ENCODE measurements around the gene NRG2.

DNA sequence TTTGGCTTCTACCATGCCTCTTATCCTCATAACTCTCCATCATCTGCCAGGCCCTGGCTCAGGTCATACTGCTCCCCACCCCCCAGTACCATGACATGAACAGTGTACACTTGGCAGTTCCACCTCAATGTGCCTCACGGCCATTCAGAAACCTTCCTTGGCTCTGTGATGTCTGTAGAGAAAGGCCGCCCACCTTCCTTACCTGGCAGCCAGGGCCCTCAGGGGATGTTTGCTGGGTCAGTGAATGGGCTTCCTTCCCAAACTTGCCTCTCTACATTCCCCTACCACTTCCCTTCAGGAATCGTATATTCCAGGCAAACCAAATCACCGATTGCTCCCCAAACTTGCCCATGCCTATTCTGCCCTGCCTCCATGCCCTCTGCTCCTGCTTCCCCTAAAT is 146.4 kb downstream of the NRG2 start:
- TF ChIP-seq, protein P1, sequence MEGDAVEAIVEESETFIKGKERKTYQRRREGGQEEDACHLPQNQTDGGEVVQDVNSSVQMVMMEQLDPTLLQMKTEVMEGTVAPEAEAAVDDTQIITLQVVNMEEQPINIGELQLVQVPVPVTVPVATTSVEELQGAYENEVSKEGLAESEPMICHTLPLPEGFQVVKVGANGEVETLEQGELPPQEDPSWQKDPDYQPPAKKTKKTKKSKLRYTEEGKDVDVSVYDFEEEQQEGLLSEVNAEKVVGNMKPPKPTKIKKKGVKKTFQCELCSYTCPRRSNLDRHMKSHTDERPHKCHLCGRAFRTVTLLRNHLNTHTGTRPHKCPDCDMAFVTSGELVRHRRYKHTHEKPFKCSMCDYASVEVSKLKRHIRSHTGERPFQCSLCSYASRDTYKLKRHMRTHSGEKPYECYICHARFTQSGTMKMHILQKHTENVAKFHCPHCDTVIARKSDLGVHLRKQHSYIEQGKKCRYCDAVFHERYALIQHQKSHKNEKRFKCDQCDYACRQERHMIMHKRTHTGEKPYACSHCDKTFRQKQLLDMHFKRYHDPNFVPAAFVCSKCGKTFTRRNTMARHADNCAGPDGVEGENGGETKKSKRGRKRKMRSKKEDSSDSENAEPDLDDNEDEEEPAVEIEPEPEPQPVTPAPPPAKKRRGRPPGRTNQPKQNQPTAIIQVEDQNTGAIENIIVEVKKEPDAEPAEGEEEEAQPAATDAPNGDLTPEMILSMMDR (IDR thresholded peaks at IDR 0.05 in 8 of 11, conservative IDR thresholded peaks at IDR 0.05 in 3 of 11) = no peak
- TF ChIP-seq POLR2A (IDR thresholded peaks at IDR 0.05) (no peak), POLR2AphosphoS5 (IDR thresholded peaks at IDR 0.05) (no peak)
